ENCODE results near the gene TUT1. TPM values are rescaled to one million over a fixed set of nuclear protein-coding genes. Genes with fewer than 3 reads are reported as not detected.

TUT1 gene
- total and polyA plus RNA-seq, 12 donors: 7.0 to 67.6 (median 15.5) TPM

GRCh38 chr11:62601122-62601371 is 9.7 kb upstream of the TUT1 start:
- 0 to 1% (median 0%) methylated on average over 8 to 30 of the region's 30 CpGs for WGBS, 4 donors
- peaks cover 26 to 34% of the 10 kb centered on the region in 2 donors for H3K4me1 ChIP-seq (replicated peaks in 1 of 2)
- no peaks in the 10 kb centered on the region for H3K9me3 ChIP-seq (replicated peaks in 1 of 3)
- TF ChIP-seq CTCF (IDR thresholded peaks at IDR 0.05): no peak
- TF ChIP-seq POLR2A (IDR thresholded peaks at IDR 0.05): no peak
- peak in 4 of 7 donors; percentile 63 to 73 (median 66) for DNase-seq
- peak overlapping the region; percentile 78 to 98 (median 92) for H3K27ac ChIP-seq
- intact Hi-C loops (cut with DNase I): no loop called here
- H3K36me3 ChIP-seq (replicated peaks in 1 of 2): peaks cover 0 to 40% of the 10 kb centered on the region in 2 donors
- H3K4me3 ChIP-seq: peak overlapping the region; percentile 37 to 99 (median 80)
- H3K27me3 ChIP-seq: no peaks in the 10 kb centered on the region

GRCh38 chr11:62600367-62601121 is 9.2 kb upstream of the TUT1 start:
- peaks cover 0 to 40% of the 10 kb centered on the region in 2 donors for H3K36me3 ChIP-seq (replicated peaks in 1 of 2)

DNA sequence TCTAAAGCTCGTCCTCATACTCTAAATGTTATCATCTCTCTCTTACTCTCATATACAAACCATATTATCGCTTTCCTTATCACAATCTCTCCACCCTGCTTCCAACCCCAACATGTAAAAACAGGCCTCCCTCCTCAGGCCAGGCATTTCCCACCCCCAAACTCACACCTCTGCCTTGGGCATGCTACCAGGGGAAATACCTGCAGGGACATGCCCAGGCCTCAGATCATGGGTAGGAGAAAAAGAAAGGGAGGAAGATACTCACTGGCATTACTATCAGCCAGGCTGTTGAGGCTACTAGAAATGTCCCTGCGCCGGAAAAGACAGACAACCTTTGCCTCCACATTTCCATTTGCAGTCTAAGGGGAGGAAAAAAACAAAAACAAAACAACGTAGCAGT is 8.6 kb upstream of the TUT1 start:
- Histone ChIP-seq H3K4me3 (peak overlapping the region in 2 of 4 donors; percentile 87 to 99), H3K27me3 (no peaks in the 10 kb centered on the region), H3K27ac (peak overlapping the region in 3 of 5 donors; percentile 86 to 98 (median 94)), H3K4me1 (replicated peaks in 1 of 2) (peaks cover 26 to 34% of the 10 kb centered on the region in 2 donors), H3K36me3 (replicated peaks in 1 of 2) (peaks cover 0 to 40% of the 10 kb centered on the region in 2 donors), H3K9me3 (replicated peaks in 1 of 3) (no peaks in the 10 kb centered on the region)
- 32 to 38% (median 36%) methylated on average over 5 of the region's 5 CpGs for WGBS, 4 donors
- TF ChIP-seq CTCF (IDR thresholded peaks at IDR 0.05) (no peak), POLR2A (IDR thresholded peaks at IDR 0.05) (no peak)
- DNase-seq: no peak
- intact Hi-C loops (cut with DNase I): no loop called here

More at GRCh38 chr11:62600367-62601121, 9.2 kb upstream of the TUT1 start:
- 1 to 3% (median 1%) methylated on average over 21 to 26 of the region's 26 CpGs for WGBS, 4 donors
- intact Hi-C loops (cut with DNase I): no loop called here
- TF ChIP-seq POLR2A (IDR thresholded peaks at IDR 0.05) (no peak), CTCF (IDR thresholded peaks at IDR 0.05) (no peak)
- Histone ChIP-seq H3K27me3 (no peaks in the 10 kb centered on the region), H3K4me1 (replicated peaks in 1 of 2) (peaks cover 26 to 34% of the 10 kb centered on the region in 2 donors), H3K4me3 (peak overlapping the region; percentile 37 to 99 (median 80)), H3K9me3 (replicated peaks in 1 of 3) (no peaks in the 10 kb centered on the region), H3K27ac (peak overlapping the region in 4 of 5 donors; percentile 86 to 98 (median 93))
- peak in 1 of 7 donors; percentile 28 for DNase-seq

- Histone ChIP-seq H3K9me3 (replicated peaks in 1 of 3) (no peaks in the 10 kb centered on the region), H3K27me3 (no peaks in the 10 kb centered on the region), H3K4me3 (peak overlapping the region in 1 of 4 donors; percentile 99), H3K36me3 (replicated peaks in 1 of 2) (peaks cover 0 to 46% of the 10 kb centered on the region in 2 donors), H3K4me1 (replicated peaks in 1 of 2) (peaks cover 26 to 34% of the 10 kb centered on the region in 2 donors), H3K27ac (peak overlapping the region in 3 of 5 donors; percentile 86 to 98 (median 94))
- peak; percentile 90 to 99 (median 98) for DNase-seq
- 27 to 40% (median 34%) methylated on average over 5 to 7 of the region's 7 CpGs for WGBS, 4 donors
- TF ChIP-seq CTCF (IDR thresholded peaks at IDR 0.05): no peak
- TF ChIP-seq POLR2A (IDR thresholded peaks at IDR 0.05): no peak
- intact Hi-C loops (cut with DNase I): no loop called here
Measured at GRCh38 chr11:62599069-62599696, 7.9 kb upstream of the TUT1 start.
